Sigmoid colon (tissue), 4 donors: ENCODE measurements around the gene COL1A2.

Source experiments
- EP300 ChIP-seq, 4 donors: sonication (generic); formaldehyde crosslinking; IDR thresholded peaks; one replicate each; pipeline ENCODE4 v1.6.1; 2017; ENCODE audit warnings: antibody characterized with exemption in 4 of 4
- POLR2A ChIP-seq, 2 donors: fragments of 450-650 bp; IDR thresholded peaks; one replicate each; pipeline ENCODE4 v1.6.1; 2016; ENCODE audit warnings: antibody characterized with exemption in 2 of 2, mild to moderate bottlenecking in 2 of 2, moderate library complexity in 2 of 2
- TF ChIP-seq, protein P1 (sequence below), 4 experiments: fragments of 450-650 bp in 3 of 4; fragments of 200-600 bp in 1 of 4; IDR thresholded peaks; one replicate each; pipeline ENCODE4 v1.5.1; 2016 to 2019; ENCODE audit warnings: antibody characterized with exemption in 4 of 4, mild to moderate bottlenecking in 3 of 4, moderate library complexity in 2 of 4

DNA sequence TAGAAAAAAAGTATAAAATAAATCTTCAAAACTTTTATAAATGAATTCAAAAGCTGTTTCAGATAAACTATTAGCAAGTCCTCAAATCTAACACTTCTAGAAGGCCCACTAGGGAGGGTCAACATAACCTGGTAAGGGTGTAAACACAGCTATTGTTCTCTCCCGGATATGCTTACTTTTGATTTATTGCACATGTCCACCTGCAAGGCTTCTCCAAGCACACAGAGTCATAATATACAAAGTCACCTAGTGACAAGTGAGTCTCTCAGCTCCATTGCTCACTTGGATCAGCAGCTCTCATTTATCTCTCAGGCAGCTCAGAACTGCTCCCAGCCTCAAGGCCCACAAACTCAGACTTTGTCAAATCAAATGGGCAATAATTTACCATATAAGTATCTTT, 44.0 kb upstream of the COL1A2 start:
- TF ChIP-seq EP300 (IDR thresholded peaks at IDR 0.05) (no peak), POLR2A (IDR thresholded peaks at IDR 0.05) (no peak)
- TF ChIP-seq, protein P1, sequence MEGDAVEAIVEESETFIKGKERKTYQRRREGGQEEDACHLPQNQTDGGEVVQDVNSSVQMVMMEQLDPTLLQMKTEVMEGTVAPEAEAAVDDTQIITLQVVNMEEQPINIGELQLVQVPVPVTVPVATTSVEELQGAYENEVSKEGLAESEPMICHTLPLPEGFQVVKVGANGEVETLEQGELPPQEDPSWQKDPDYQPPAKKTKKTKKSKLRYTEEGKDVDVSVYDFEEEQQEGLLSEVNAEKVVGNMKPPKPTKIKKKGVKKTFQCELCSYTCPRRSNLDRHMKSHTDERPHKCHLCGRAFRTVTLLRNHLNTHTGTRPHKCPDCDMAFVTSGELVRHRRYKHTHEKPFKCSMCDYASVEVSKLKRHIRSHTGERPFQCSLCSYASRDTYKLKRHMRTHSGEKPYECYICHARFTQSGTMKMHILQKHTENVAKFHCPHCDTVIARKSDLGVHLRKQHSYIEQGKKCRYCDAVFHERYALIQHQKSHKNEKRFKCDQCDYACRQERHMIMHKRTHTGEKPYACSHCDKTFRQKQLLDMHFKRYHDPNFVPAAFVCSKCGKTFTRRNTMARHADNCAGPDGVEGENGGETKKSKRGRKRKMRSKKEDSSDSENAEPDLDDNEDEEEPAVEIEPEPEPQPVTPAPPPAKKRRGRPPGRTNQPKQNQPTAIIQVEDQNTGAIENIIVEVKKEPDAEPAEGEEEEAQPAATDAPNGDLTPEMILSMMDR (IDR thresholded peaks at IDR 0.05), result no peak
